ENCODE data around the gene SPINK1. TPM values are rescaled to one million over a fixed set of nuclear protein-coding genes. Genes with fewer than 3 reads are reported as not detected.

Gene SPINK1
- total RNA-seq, 1 experiment from 2014 or later, result 4.5 TPM

DNA sequence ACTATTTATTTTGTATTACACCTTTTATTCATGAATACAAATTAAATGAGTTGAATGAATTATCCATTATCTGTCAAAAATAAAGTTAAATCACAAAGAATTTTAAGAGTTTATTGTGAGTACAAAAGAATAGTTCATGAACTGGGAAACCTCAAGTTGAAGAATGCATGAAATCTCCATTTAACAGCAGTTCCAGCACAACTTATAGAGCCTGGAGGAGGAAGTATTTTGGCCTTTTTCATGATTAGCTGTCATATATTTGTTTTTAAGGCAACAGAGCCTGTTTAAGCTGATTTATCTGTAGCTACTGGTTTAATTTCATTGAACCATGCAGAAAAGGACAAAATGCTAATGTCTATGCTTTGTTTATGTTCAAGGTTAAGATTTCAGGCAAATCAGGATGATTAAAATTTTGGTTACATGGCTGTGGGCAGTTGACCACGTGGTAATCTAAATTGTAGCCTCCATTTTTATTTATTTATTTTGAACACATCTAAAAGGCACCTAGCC, 12.2 kb downstream of the SPINK1 start:
- Histone ChIP-seq H4K20me1 (ENCODE audit: insufficient read depth) (no peaks in the 10 kb centered on the region), H3K27me3 (ENCODE audit: insufficient read depth, low read length) (peaks cover 8% of the 10 kb centered on the region), H3K36me3 (ENCODE audit: control insufficient read depth in 1 of 2, insufficient read depth in 2 of 2, low read length in 2 of 2) (no peaks in the 10 kb centered on the region), H3K9me2 (ENCODE audit: insufficient read depth) (no peaks in the 10 kb centered on the region), H3K4me1 (ENCODE audit: control insufficient read depth in 1 of 2, insufficient read depth in 2 of 2, low read length in 2 of 2) (no peaks in the 10 kb centered on the region), H3K79me2 (ENCODE audit: insufficient read depth, low read length) (no peaks in the 10 kb centered on the region), H3K4me2 (ENCODE audit: low read length) (no peak overlapping the region), H3K4me3 (replicated peaks in 1 of 2; ENCODE audit: low read depth in 1 of 2, low read length in 2 of 2) (no peak overlapping the region), H2AFZ (ENCODE audit: low read depth, low read length, poor library complexity, severe bottlenecking) (no peak overlapping the region), H3K9me3 (ENCODE audit: control insufficient read depth in 1 of 2, insufficient read depth in 1 of 2, low read depth in 1 of 2, low read length in 2 of 2) (no peaks in the 10 kb centered on the region), H3K27ac (ENCODE audit: low read depth, low read length) (no peak overlapping the region), H3K9ac (ENCODE audit: low read length) (no peak overlapping the region)
- RAD21 ChIA-PET (ENCODE audit: low non-redundant PET in 1 of 2, low total read pairs in 2 of 2, uncharacterized antibody in 2 of 2, unreplicated experiment in 2 of 2), result no interaction called here
- CTCF ChIA-PET, result no interaction called here
- POLR2A ChIA-PET, result no interaction called here
- TF ChIP-seq, protein P1, sequence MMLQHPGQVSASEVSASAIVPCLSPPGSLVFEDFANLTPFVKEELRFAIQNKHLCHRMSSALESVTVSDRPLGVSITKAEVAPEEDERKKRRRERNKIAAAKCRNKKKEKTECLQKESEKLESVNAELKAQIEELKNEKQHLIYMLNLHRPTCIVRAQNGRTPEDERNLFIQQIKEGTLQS (IDR thresholded peaks at IDR 0.05), result no peak
- no peak for TF ChIP-seq SP1 (IDR thresholded peaks at IDR 0.05; ENCODE audit: low read depth)
- TF ChIP-seq, protein P2, sequence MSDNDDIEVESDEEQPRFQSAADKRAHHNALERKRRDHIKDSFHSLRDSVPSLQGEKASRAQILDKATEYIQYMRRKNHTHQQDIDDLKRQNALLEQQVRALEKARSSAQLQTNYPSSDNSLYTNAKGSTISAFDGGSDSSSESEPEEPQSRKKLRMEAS (IDR thresholded peaks at IDR 0.05), result no peak
- no peak for TF ChIP-seq POLR2AphosphoS5 (IDR thresholded peaks at IDR 0.05; ENCODE audit: low read depth, low read length)
- no peak for TF ChIP-seq EGR1 (IDR thresholded peaks at IDR 0.05; ENCODE audit: low read depth)
- TF ChIP-seq, protein P3, sequence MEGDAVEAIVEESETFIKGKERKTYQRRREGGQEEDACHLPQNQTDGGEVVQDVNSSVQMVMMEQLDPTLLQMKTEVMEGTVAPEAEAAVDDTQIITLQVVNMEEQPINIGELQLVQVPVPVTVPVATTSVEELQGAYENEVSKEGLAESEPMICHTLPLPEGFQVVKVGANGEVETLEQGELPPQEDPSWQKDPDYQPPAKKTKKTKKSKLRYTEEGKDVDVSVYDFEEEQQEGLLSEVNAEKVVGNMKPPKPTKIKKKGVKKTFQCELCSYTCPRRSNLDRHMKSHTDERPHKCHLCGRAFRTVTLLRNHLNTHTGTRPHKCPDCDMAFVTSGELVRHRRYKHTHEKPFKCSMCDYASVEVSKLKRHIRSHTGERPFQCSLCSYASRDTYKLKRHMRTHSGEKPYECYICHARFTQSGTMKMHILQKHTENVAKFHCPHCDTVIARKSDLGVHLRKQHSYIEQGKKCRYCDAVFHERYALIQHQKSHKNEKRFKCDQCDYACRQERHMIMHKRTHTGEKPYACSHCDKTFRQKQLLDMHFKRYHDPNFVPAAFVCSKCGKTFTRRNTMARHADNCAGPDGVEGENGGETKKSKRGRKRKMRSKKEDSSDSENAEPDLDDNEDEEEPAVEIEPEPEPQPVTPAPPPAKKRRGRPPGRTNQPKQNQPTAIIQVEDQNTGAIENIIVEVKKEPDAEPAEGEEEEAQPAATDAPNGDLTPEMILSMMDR (IDR thresholded peaks at IDR 0.05 in 2 of 3, conservative IDR thresholded peaks at IDR 0.05 in 1 of 3; ENCODE audit: borderline replicate concordance in 1 of 3, insufficient read depth in 1 of 3, low read depth in 2 of 3, low read length in 2 of 3), result no peak
- no peak for TF ChIP-seq EZH2phosphoT487 (IDR thresholded peaks at IDR 0.05; ENCODE audit: borderline replicate concordance)
- TF ChIP-seq, protein P4, sequence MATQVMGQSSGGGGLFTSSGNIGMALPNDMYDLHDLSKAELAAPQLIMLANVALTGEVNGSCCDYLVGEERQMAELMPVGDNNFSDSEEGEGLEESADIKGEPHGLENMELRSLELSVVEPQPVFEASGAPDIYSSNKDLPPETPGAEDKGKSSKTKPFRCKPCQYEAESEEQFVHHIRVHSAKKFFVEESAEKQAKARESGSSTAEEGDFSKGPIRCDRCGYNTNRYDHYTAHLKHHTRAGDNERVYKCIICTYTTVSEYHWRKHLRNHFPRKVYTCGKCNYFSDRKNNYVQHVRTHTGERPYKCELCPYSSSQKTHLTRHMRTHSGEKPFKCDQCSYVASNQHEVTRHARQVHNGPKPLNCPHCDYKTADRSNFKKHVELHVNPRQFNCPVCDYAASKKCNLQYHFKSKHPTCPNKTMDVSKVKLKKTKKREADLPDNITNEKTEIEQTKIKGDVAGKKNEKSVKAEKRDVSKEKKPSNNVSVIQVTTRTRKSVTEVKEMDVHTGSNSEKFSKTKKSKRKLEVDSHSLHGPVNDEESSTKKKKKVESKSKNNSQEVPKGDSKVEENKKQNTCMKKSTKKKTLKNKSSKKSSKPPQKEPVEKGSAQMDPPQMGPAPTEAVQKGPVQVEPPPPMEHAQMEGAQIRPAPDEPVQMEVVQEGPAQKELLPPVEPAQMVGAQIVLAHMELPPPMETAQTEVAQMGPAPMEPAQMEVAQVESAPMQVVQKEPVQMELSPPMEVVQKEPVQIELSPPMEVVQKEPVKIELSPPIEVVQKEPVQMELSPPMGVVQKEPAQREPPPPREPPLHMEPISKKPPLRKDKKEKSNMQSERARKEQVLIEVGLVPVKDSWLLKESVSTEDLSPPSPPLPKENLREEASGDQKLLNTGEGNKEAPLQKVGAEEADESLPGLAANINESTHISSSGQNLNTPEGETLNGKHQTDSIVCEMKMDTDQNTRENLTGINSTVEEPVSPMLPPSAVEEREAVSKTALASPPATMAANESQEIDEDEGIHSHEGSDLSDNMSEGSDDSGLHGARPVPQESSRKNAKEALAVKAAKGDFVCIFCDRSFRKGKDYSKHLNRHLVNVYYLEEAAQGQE (IDR thresholded peaks at IDR 0.05; ENCODE audit: low read depth), result no peak
- TF ChIP-seq ZNF274 (IDR thresholded peaks at IDR 0.05; ENCODE audit: low read depth, low read length), result no peak
- TF ChIP-seq, protein P5, sequence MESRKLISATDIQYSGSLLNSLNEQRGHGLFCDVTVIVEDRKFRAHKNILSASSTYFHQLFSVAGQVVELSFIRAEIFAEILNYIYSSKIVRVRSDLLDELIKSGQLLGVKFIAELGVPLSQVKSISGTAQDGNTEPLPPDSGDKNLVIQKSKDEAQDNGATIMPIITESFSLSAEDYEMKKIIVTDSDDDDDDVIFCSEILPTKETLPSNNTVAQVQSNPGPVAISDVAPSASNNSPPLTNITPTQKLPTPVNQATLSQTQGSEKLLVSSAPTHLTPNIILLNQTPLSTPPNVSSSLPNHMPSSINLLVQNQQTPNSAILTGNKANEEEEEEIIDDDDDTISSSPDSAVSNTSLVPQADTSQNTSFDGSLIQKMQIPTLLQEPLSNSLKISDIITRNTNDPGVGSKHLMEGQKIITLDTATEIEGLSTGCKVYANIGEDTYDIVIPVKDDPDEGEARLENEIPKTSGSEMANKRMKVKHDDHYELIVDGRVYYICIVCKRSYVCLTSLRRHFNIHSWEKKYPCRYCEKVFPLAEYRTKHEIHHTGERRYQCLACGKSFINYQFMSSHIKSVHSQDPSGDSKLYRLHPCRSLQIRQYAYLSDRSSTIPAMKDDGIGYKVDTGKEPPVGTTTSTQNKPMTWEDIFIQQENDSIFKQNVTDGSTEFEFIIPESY (IDR thresholded peaks at IDR 0.05; ENCODE audit: extremely low read depth, insufficient replicate concordance, low read length), result no peak
- no peak for TF ChIP-seq RAD21 (IDR thresholded peaks at IDR 0.05; ENCODE audit: low read depth)
- TF ChIP-seq CBX3 (IDR thresholded peaks at IDR 0.05; ENCODE audit: low read depth), result no peak
- no peak for TF ChIP-seq SRF (IDR thresholded peaks at IDR 0.05; ENCODE audit: low read depth)
- TF ChIP-seq YY1 (IDR thresholded peaks at IDR 0.05; ENCODE audit: extremely low read depth, insufficient replicate concordance, low read depth, low read length), result no peak
- no peak for TF ChIP-seq ZFX (IDR thresholded peaks at IDR 0.05)
- no peak for TF ChIP-seq ELF1 (IDR thresholded peaks at IDR 0.05; ENCODE audit: borderline replicate concordance, low read depth)
- no peak for TF ChIP-seq CEBPB (IDR thresholded peaks at IDR 0.05; ENCODE audit: low read depth)
- no peak for TF ChIP-seq JUND (IDR thresholded peaks at IDR 0.05)
- no peak for TF ChIP-seq SIN3A (IDR thresholded peaks at IDR 0.05; ENCODE audit: low read depth)
- intact Hi-C loops (cut with micrococcal nuclease), result no loop called here
- ATAC-seq, result no peak
- no peak for DNase-seq (ENCODE audit: low read depth, low spot score)
- BruUV-seq (replicated peaks), result no TSS peak
